Raji (cell line): ENCODE measurements around the gene PLCB4.

Experiments used
- POLR2A ChIP-seq: IDR thresholded peaks from 2 replicates; pipeline ENCODE4 v1.6.1; 2011; ENCODE audit warnings: low read depth, low read length, control low read depth; ENCODE audit not compliant: insufficient read depth

The PLCB4 gene

GRCh38 chr20:9260027-9260426, 191.1 kb downstream of the PLCB4 start:
- TF ChIP-seq POLR2A, result no peak

GRCh38 chr20:9261781-9262180, 192.9 kb downstream of the PLCB4 start:
- TF ChIP-seq POLR2A, result no peak

- TF ChIP-seq POLR2A, result no peak
Measured at GRCh38 chr20:9262653-9263194, 193.8 kb downstream of the PLCB4 start.

- TF ChIP-seq POLR2A, result no peak
Measured at GRCh38 chr20:9269280-9269971, 200.5 kb downstream of the PLCB4 start.

- TF ChIP-seq POLR2A, result no peak
Measured at GRCh38 chr20:9270831-9271230, 201.9 kb downstream of the PLCB4 start.

- TF ChIP-seq POLR2A, result no peak
Measured at GRCh38 chr20:9276966-9277468, 208.1 kb downstream of the PLCB4 start.

- no peak for TF ChIP-seq POLR2A
Measured at GRCh38 chr20:9279918-9280401, 211.1 kb downstream of the PLCB4 start.

GRCh38 chr20:9280666-9281065, 211.8 kb downstream of the PLCB4 start:
- TF ChIP-seq POLR2A, result no peak

- TF ChIP-seq POLR2A, result no peak
Measured at GRCh38 chr20:9281803-9282202, 212.9 kb downstream of the PLCB4 start.

GRCh38 chr20:9285617-9286016, 216.7 kb downstream of the PLCB4 start:
- TF ChIP-seq POLR2A, result no peak

GRCh38 chr20:9286501-9287461, 217.9 kb downstream of the PLCB4 start:
- TF ChIP-seq POLR2A, result no peak

GRCh38 chr20:9287826-9288225, 218.9 kb downstream of the PLCB4 start:
- TF ChIP-seq POLR2A, result no peak

GRCh38 chr20:9290331-9290730, 221.4 kb downstream of the PLCB4 start:
- TF ChIP-seq POLR2A, result no peak

GRCh38 chr20:9293145-9293544, 224.3 kb downstream of the PLCB4 start:
- no peak for TF ChIP-seq POLR2A

- TF ChIP-seq POLR2A, result no peak
Measured at GRCh38 chr20:9294041-9294440, 225.2 kb downstream of the PLCB4 start.
